NOMO-1 treated with DMSO at 0.1 percent for 48 hours (cell line): ENCODE results near the gene PPARG.
A peak's percentile ranks its signal among the peaks of the same experiment; 100 is the strongest.
"Not testable (repeated sequence)": the region's sequence is repeated elsewhere in the genome, so short reads cannot be mapped to it uniquely, and the experiment has no call there.

Experiments
- DNase-seq: peaks from one replicate; lab custom pipeline; 2025; ENCODE audit not compliant: unreplicated experiment; lab: John Stamatoyannopoulos, UW

PPARG gene

GRCh38 chr3:12371525-12372140 lies 82.8 kb downstream of the PPARG start:
- no peak for DNase-seq

GRCh38 chr3:12372741-12373280 lies 83.9 kb downstream of the PPARG start:
- no peak for DNase-seq

- DNase-seq, result no peak
Observed at GRCh38 chr3:12375572-12375971, 86.7 kb downstream of the PPARG start.

GRCh38 chr3:12379640-12380429 lies 91.0 kb downstream of the PPARG start:
- DNase-seq, result no peak

- DNase-seq, result peak; percentile 85
Observed at GRCh38 chr3:12380461-12380860, 91.6 kb downstream of the PPARG start.

GRCh38 chr3:12381199-12381598 lies 92.3 kb downstream of the PPARG start:
- DNase-seq, result no peak

- no peak for DNase-seq
Observed at GRCh38 chr3:12383218-12383617, 94.3 kb downstream of the PPARG start.

GRCh38 chr3:12384451-12385233 lies 95.8 kb downstream of the PPARG start:
- no peak for DNase-seq

- DNase-seq, result not testable (repeated sequence)
Observed at GRCh38 chr3:12386514-12387291, 97.8 kb downstream of the PPARG start.

- DNase-seq, result no peak
Observed at GRCh38 chr3:12388185-12388584, 99.3 kb downstream of the PPARG start.

- DNase-seq, result no peak
Observed at GRCh38 chr3:12392101-12392878, 103.4 kb downstream of the PPARG start.

GRCh38 chr3:12393894-12394293 lies 105.0 kb downstream of the PPARG start:
- peak; percentile 96 for DNase-seq

GRCh38 chr3:12394569-12395271 lies 105.8 kb downstream of the PPARG start:
- DNase-seq, result peak; percentile 41

- DNase-seq, result peak; percentile 47
Observed at GRCh38 chr3:12395349-12396012, 106.6 kb downstream of the PPARG start.

GRCh38 chr3:12396471-12396870 lies 107.6 kb downstream of the PPARG start:
- DNase-seq, result no peak

GRCh38 chr3:12399226-12399625 lies 110.4 kb downstream of the PPARG start:
- DNase-seq, result peak; percentile 4

- peak; percentile 69 for DNase-seq
Observed at GRCh38 chr3:12400616-12401194, 111.8 kb downstream of the PPARG start.

GRCh38 chr3:12401208-12401607 lies 112.3 kb downstream of the PPARG start:
- no peak for DNase-seq
